Coronary artery (tissue), 2 donors: ENCODE measurements around the gene BCAS1.

Source experiments
- DNase-seq: peaks from one replicate; pipeline ENCODE4 v3.0.0-alpha.2; 2017; ENCODE audit warnings: low spot score
- H3K27ac ChIP-seq, 2 donors: fragments of 200-600 bp; sonication (generic); one replicate each; pipeline ENCODE4 v1.5.1; 2016 to 2019
- H3K4me3 ChIP-seq: fragments of 200-600 bp; sonication (generic); 2 replicates; pipeline ENCODE4 v1.5.1; 2016; ENCODE audit warnings: mild to moderate bottlenecking, moderate library complexity
- TF ChIP-seq, protein P1 (sequence below): fragments of 200-600 bp; sonication (generic); IDR thresholded peaks from one replicate; pipeline ENCODE4 v1.5.1; 2019; ENCODE audit warnings: antibody characterized with exemption

The BCAS1 gene

DNA sequence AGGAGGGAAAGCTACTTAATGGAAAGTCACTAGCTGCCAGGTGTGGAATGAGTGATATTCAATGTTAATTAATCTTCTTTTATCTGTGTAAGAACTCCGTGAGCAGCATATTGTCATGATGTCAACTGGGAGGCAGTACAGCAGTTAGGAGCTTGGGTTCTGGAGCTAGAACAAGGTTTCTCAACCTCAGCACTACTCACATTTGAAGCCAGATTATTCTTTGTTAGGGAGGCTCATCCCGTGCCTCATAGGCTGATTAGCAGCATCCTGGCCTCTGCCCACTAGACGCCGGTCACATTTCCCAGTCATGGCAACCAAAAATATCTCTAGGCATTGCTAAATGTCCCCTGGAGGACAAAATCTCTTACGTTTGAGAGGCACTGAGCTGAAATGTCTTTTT, 41.2 kb downstream of the BCAS1 start:
- Histone ChIP-seq H3K4me3 (no peak overlapping the region), H3K27ac (no peak overlapping the region)
- TF ChIP-seq, protein P1, sequence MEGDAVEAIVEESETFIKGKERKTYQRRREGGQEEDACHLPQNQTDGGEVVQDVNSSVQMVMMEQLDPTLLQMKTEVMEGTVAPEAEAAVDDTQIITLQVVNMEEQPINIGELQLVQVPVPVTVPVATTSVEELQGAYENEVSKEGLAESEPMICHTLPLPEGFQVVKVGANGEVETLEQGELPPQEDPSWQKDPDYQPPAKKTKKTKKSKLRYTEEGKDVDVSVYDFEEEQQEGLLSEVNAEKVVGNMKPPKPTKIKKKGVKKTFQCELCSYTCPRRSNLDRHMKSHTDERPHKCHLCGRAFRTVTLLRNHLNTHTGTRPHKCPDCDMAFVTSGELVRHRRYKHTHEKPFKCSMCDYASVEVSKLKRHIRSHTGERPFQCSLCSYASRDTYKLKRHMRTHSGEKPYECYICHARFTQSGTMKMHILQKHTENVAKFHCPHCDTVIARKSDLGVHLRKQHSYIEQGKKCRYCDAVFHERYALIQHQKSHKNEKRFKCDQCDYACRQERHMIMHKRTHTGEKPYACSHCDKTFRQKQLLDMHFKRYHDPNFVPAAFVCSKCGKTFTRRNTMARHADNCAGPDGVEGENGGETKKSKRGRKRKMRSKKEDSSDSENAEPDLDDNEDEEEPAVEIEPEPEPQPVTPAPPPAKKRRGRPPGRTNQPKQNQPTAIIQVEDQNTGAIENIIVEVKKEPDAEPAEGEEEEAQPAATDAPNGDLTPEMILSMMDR, result no peak
- no peak for DNase-seq

DNA sequence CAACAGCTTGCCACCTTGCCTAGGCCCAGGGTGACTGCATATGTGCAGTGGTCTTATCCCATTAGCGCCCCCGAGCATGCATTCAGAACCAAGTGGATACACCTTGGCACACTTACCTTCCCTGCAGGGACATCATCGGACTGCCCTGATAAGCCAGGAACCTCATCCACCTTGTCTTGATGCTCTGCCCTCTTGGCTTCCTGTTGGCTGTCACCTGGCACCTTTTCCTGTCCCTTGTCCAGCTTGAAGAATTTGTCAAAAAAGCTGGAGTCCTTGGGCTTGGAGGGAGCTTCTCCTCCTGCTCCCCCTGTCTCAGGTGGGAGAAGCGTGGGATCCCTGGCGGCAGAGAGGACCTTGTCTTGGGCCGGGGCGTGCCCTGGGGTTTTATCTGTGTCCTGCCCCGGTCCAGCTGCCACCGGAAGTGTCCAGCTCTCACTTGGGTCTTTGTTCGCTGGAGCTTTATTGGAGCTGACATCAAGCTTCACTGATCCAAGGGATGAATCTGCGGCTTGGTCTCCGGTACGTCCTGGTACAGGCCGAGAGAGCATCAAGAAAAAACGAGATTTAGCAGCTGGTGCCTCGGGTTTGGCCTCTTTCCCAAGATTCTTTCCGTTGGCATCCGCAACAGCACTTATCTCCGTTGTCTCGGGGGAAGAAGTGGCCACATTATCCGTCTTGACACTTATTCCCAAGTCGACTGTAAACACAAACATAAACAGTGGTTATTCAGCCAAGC, 42.0 kb downstream of the BCAS1 start:
- DNase-seq, result no peak
- Histone ChIP-seq H3K27ac (no peak overlapping the region), H3K4me3 (no peak overlapping the region)
- TF ChIP-seq, protein P1, result no peak

GRCh38 chr20:54027704-54028103, 42.7 kb downstream of the BCAS1 start:
- no peak overlapping the region for H3K4me3 ChIP-seq
- no peak overlapping the region for H3K27ac ChIP-seq
- TF ChIP-seq, protein P1, result no peak
- DNase-seq, result no peak

GRCh38 chr20:54026295-54027064, 43.9 kb downstream of the BCAS1 start:
- DNase-seq, result no peak
- TF ChIP-seq, protein P1, result no peak
- Histone ChIP-seq H3K27ac (no peak overlapping the region), H3K4me3 (no peak overlapping the region)

DNA sequence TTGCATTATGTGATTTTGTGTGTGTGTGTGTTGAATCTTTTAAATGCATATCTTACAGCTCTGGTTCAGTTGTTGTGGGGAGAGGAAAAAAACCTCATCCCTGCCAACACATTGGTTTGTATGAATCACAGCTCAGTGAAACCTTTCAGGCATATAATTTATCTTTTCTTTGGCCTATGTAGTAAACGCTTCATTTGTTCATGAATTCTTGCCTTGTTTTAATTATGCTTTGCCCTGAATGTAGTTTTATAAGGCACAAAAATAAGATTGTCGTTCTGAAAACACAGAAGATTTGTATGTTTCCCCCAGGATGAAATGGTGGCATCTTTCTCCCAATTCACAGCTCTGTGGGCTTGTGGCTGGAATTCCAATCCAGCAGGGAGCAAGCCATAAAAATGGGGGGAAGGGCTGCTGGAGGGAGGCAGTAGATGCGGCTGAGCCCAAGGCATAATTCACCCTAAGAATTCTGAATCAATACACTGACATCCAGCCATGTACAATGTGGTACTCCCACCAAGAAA, 45.1 kb downstream of the BCAS1 start:
- TF ChIP-seq, protein P1, result no peak
- Histone ChIP-seq H3K4me3 (no peak overlapping the region), H3K27ac (no peak overlapping the region)
- no peak for DNase-seq

DNA sequence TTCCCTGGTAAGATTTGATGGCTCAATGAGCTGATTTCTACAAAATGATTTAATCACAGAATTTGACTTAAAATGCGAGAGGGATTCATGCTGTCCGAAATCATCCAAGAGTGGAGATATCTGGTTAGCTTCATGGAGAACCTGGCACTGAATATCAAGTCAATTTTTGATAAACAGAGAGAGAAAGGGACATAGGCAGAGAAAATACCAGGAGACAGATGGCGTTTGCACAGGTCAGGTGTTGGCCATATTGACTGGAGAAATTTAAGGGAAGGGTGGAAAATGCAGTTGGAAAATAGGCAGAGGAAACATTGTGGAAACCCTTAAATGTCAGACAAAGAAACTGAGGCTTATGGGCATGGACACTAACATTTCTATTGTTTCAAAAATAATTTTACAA, 47.0 kb downstream of the BCAS1 start:
- Histone ChIP-seq H3K4me3 (no peak overlapping the region), H3K27ac (no peak overlapping the region)
- TF ChIP-seq, protein P1, result no peak
- no peak for DNase-seq
